Measurements from ENCODE around the gene TRABD2B. TPM values are rescaled to one million over a fixed set of nuclear protein-coding genes. Genes with fewer than 3 reads are reported as not detected.

Gene TRABD2B
- total and polyA plus RNA-seq, 2 of the 13 experiments (the other 11 are each of a cell fraction or from before 2014, with no cell fraction given): 0.04 TPM; not detected in 1

DNA sequence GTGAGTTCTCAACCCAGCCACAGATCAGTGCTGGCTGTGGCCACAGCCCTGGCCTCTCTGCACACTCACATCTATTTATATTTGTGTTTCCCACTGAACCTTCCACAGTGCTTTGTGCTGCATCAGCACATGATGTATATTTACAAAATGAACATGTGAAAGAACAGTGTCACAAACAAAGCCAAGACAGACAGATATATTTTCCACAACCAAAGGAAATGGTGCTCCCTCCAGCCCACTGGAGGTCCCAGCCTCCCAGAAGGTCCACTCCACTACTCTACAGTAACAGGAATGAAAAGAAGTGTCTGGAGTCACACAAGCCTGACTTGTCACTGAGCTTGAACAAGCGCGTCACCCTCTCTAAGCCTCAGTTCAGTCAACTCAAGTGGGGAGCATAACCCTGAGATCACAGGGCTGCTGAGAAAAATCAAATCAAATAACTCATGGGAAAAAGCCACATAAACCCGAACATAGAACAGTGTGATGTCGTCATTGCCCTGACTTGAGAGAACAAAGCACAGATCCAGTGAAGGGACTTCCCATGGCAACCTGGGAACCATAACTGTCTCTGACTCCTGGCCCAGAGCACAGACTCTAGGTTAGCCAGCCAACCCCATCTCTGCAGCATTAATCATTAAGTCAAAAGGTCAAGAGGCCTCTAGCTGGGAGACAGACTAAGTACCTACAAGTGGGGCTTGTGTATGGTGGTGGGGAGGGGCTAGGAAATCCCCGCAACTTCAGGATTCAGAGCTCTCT lies 121.2 kb downstream of the TRABD2B start (continued):
- no peak for TF ChIP-seq ZBTB38 (CRISPR knock-in tag; IDR thresholded peaks at IDR 0.05)
- TF ChIP-seq ZNF704 (CRISPR knock-in tag; IDR thresholded peaks at IDR 0.05; ENCODE audit: borderline replicate concordance): no peak
- no peak for TF ChIP-seq ZNF546 (CRISPR knock-in tag; conservative IDR thresholded peaks at IDR 0.05)
- no peak for TF ChIP-seq ZBTB2 (CRISPR knock-in tag; IDR thresholded peaks at IDR 0.05; ENCODE audit: low read depth)
- TF ChIP-seq ZFP36L1 (CRISPR knock-in tag; IDR thresholded peaks at IDR 0.05): no peak
- TF ChIP-seq, protein P1, sequence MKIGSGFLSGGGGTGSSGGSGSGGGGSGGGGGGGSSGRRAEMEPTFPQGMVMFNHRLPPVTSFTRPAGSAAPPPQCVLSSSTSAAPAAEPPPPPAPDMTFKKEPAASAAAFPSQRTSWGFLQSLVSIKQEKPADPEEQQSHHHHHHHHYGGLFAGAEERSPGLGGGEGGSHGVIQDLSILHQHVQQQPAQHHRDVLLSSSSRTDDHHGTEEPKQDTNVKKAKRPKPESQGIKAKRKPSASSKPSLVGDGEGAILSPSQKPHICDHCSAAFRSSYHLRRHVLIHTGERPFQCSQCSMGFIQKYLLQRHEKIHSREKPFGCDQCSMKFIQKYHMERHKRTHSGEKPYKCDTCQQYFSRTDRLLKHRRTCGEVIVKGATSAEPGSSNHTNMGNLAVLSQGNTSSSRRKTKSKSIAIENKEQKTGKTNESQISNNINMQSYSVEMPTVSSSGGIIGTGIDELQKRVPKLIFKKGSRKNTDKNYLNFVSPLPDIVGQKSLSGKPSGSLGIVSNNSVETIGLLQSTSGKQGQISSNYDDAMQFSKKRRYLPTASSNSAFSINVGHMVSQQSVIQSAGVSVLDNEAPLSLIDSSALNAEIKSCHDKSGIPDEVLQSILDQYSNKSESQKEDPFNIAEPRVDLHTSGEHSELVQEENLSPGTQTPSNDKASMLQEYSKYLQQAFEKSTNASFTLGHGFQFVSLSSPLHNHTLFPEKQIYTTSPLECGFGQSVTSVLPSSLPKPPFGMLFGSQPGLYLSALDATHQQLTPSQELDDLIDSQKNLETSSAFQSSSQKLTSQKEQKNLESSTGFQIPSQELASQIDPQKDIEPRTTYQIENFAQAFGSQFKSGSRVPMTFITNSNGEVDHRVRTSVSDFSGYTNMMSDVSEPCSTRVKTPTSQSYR (CRISPR knock-in tag; IDR thresholded peaks at IDR 0.05; ENCODE audit: borderline replicate concordance): no peak
- peak; percentile 82 for TF ChIP-seq RARA (CRISPR knock-in tag; IDR thresholded peaks at IDR 0.05)
- no peak for TF ChIP-seq AGO1 (IDR thresholded peaks at IDR 0.05; ENCODE audit: low read depth, low read length, poor library complexity, severe bottlenecking)
- no peak for TF ChIP-seq GZF1 (CRISPR knock-in tag; IDR thresholded peaks at IDR 0.05)
- no peak for TF ChIP-seq ZMYM3 (CRISPR knock-in tag; IDR thresholded peaks at IDR 0.05)
- no peak for TF ChIP-seq CC2D1A (CRISPR knock-in tag; IDR thresholded peaks at IDR 0.05)
- no peak for TF ChIP-seq FOXK2 (IDR thresholded peaks at IDR 0.05)
- no peak for TF ChIP-seq SETDB1 (CRISPR knock-in tag; IDR thresholded peaks at IDR 0.05; ENCODE audit: borderline replicate concordance)
- no peak for TF ChIP-seq RBFOX2 (IDR thresholded peaks at IDR 0.05; ENCODE audit: low read depth, low read length)
- TF ChIP-seq NR2F6 (IDR thresholded peaks at IDR 0.05): peak; percentile 96
- TF ChIP-seq NR2F6 (CRISPR knock-in tag; IDR thresholded peaks at IDR 0.05): peak; percentile 93
- peak; percentile 56; the same call in 1 of the 2 replicates for TF ChIP-seq ZNF263 (CRISPR knock-in tag; IDR thresholded peaks at IDR 0.05)
- no peak for TF ChIP-seq USF2 (IDR thresholded peaks at IDR 0.05; ENCODE audit: low read depth, low read length)
- TF ChIP-seq USF2 (CRISPR knock-in tag; IDR thresholded peaks at IDR 0.05; ENCODE audit: borderline replicate concordance): no peak
- TF ChIP-seq HNRNPUL1 (IDR thresholded peaks at IDR 0.05; ENCODE audit: low read depth, low read length): no peak
